Body of pancreas (tissue), 4 donors: ENCODE data around the gene RSPRY1. TPM values are rescaled to one million over a fixed set of nuclear protein-coding genes. Genes with fewer than 3 reads are reported as not detected.
"Not testable (repeated sequence)": the region's sequence is repeated elsewhere in the genome, so short reads cannot be mapped to it uniquely, and the experiment has no call there.

ENCODE experiments used
- ATAC-seq: fragments of 150-250 bp; one replicate; pipeline ENCODE4 v1.9.1; 2016
- DNase-seq, 4 donors: peaks; one replicate each; pipeline ENCODE4 v3.0.0-alpha.2; 2019
- H3K27ac ChIP-seq, 4 donors: fragments of 200-600 bp; sonication (generic); 1 replicate in 3 of 4; 2 replicates in 1 of 4; pipeline versions ENCODE4 v1.5.1 to v1.6.1; 2016 to 2019; ENCODE audit warnings: mild to moderate bottlenecking in 1 of 4, mixed read lengths in 1 of 4, moderate library complexity in 1 of 4
- H3K27me3 ChIP-seq, 2 donors: fragments of 200-600 bp; sonication (generic); one replicate each; pipeline ENCODE4 v1.6.0; 2016; ENCODE audit warnings: mild to moderate bottlenecking in 1 of 2
- H3K36me3 ChIP-seq, 2 donors: fragments of 200-600 bp; sonication (generic); replicated peaks in 1 of 2; 2 replicates each; pipeline ENCODE4 v1.5.1; 2016; ENCODE audit warnings: low read depth in 2 of 2; ENCODE audit not compliant: insufficient read depth in 1 of 2
- H3K4me1 ChIP-seq: fragments of 200-600 bp; sonication (generic); one replicate; pipeline ENCODE4 v1.6.0; 2016
- H3K4me3 ChIP-seq, 2 donors: fragments of 200-600 bp; sonication (generic); 1 replicate in 1 of 2; 2 replicates in 1 of 2; pipeline ENCODE4 v1.5.1; 2016 to 2019
- H3K9me3 ChIP-seq, 3 donors: fragments of 200-600 bp; sonication (generic); 1 replicate in 2 of 3; 2 replicates in 1 of 3; pipeline ENCODE4 v1.5.1; 2016
- CTCF ChIP-seq, 7 experiments: fragments of 450-650 bp in 4 of 7; fragments of 200-600 bp in 3 of 7; sonication (generic) in 3 of 7; IDR thresholded peaks; one replicate each; pipeline ENCODE4 v1.5.1; 2016 to 2019; ENCODE audit warnings: antibody characterized with exemption in 7 of 7
- POLR2A ChIP-seq, 3 donors: fragments of 450-650 bp; IDR thresholded peaks; one replicate each; pipeline ENCODE4 v1.6.1; 2016; ENCODE audit warnings: antibody characterized with exemption in 3 of 3, mild to moderate bottlenecking in 2 of 3
- WGBS, 2 donors: methylation state at CpG; one replicate each; pipeline ENCODE4 v1.1.5; 2017; 5-methylcytosine and 5-hydroxymethylcytosine counted together
- intact Hi-C: fragments of 100-400 bp; cut with DNase I; formaldehyde crosslinking; loops from one replicate; pipeline ENCODE4 v1.15.1; 2023
- total RNA-seq, 2 donors: library from RNA; depleted of rRNA; stranded (reverse); fragments of >200 nt; gene quantifications; one replicate each; pipeline ENCODE4 v1.1.0, GENCODE V29; 2016

Gene RSPRY1
- total RNA-seq, 2 donors from 2014 or later: 13.8 to 31.4 TPM

DNA sequence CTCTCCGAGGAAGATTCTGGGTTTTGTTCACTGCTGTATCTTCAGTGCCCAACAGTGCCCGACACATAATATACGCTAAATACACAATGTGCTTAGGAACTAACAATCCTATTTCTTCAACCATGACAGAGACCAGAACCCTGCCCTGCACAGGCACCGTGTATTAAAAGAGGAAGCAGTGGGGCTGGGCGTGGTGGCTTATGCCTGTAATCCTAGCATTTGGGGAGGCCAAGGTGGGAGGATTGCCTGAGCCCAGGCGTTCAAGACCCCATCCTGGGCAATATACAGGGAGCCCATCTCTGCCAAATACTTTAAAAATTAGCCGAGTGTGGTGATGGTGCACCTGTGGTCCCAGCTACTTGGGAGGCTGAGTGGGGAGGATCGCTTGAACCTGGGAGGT, 78.3 kb downstream of the RSPRY1 start:
- no peaks in the 10 kb centered on the region for H3K36me3 ChIP-seq
- peaks cover 69% of the 10 kb centered on the region for H3K4me1 ChIP-seq
- intact Hi-C loops: no loop called here
- H3K27ac ChIP-seq: peak overlapping the region; percentile 85 to 93 (median 88)
- H3K4me3 ChIP-seq: no peak overlapping the region
- 76 to 79% methylated on average over 7 to 8 of the region's 8 CpGs for WGBS, 2 donors
- no peak for ATAC-seq
- TF ChIP-seq CTCF (IDR thresholded peaks at IDR 0.05) (no peak), POLR2A (IDR thresholded peaks at IDR 0.05) (no peak)
- no peak for DNase-seq
- no peaks in the 10 kb centered on the region for H3K27me3 ChIP-seq
- H3K9me3 ChIP-seq: no peaks in the 10 kb centered on the region

GRCh38 chr16:57264950-57265371, 78.8 kb downstream of the RSPRY1 start:
- Histone ChIP-seq H3K4me1 (peaks cover 75% of the 10 kb centered on the region), H3K9me3 (no peaks in the 10 kb centered on the region), H3K4me3 (no peak overlapping the region), H3K27ac (peak overlapping the region; percentile 85 to 93 (median 88)), H3K27me3 (no peaks in the 10 kb centered on the region), H3K36me3 (no peaks in the 10 kb centered on the region)
- DNase-seq (peak; percentile 91 to 96 (median 94)), ATAC-seq (peak; percentile 80)
- 11 to 20% methylated on average over 9 to 11 of the region's 11 CpGs for WGBS, 2 donors
- intact Hi-C loops: no loop called here
- TF ChIP-seq POLR2A (IDR thresholded peaks at IDR 0.05): peak; percentile 12 to 54 (median 51)
- peak in 2 of 7 experiments; percentile 12 to 41 for TF ChIP-seq CTCF (IDR thresholded peaks at IDR 0.05)

DNA sequence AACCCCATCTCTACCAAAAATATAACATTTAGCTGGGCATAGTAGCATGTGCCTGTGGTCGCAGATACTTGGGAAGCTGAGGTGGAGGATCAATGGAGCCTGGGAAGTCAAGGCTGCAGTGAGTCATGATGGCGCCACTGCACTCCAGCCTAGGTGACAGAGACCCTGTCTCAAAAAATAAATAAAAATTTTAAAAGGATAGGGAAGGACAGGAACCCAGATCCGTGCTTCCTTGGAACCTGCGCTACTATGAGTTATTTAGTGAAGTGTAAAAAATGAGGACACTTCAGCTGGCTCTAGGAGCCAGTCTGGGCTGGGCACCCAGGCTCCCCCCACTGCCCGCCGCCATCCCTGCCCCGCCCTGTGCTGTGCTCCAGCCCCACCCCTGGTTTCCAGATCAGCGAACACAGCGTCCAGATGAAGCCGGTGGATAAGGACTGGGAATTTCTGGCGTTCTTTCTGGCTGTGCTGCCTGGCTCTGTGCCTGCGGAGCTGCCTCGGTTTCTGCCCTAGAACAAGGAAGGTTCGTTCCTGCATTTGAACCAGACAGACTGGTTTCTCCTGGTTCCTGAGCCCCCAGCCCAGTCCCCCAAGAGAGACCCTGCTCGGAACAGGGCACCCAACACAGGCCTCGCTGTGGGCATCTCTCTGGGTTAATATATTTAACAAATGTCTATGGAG, 79.9 kb downstream of the RSPRY1 start:
- TF ChIP-seq POLR2A (IDR thresholded peaks at IDR 0.05): no peak
- no peak for TF ChIP-seq CTCF (IDR thresholded peaks at IDR 0.05)
- peak; percentile 81 for ATAC-seq
- DNase-seq: peak; percentile 90 to 95 (median 94)
- 10% methylated on average over 16 of the region's 16 CpGs for WGBS, 2 donors
- H3K9me3 ChIP-seq: no peaks in the 10 kb centered on the region
- H3K36me3 ChIP-seq: no peaks in the 10 kb centered on the region
- no peaks in the 10 kb centered on the region for H3K27me3 ChIP-seq
- H3K27ac ChIP-seq: peak overlapping the region; percentile 85 to 93 (median 88)
- intact Hi-C loops: no loop called here
- no peak overlapping the region for H3K4me3 ChIP-seq
- peaks cover 85% of the 10 kb centered on the region for H3K4me1 ChIP-seq

- DNase-seq (peak; percentile 59 to 80 (median 72)), ATAC-seq (peak; percentile 43)
- Histone ChIP-seq H3K4me1 (peaks cover 91% of the 10 kb centered on the region), H3K27me3 (no peaks in the 10 kb centered on the region), H3K4me3 (no peak overlapping the region), H3K27ac (peak overlapping the region; percentile 85 to 93 (median 88)), H3K36me3 (no peaks in the 10 kb centered on the region), H3K9me3 (no peaks in the 10 kb centered on the region)
- intact Hi-C loops: no loop called here
- WGBS, 2 donors: 11 to 27% methylated on average over 6 of the region's 6 CpGs
- TF ChIP-seq POLR2A (IDR thresholded peaks at IDR 0.05) (no peak), CTCF (IDR thresholded peaks at IDR 0.05) (no peak)
Measured at GRCh38 chr16:57266531-57267260, 80.6 kb downstream of the RSPRY1 start.

DNA sequence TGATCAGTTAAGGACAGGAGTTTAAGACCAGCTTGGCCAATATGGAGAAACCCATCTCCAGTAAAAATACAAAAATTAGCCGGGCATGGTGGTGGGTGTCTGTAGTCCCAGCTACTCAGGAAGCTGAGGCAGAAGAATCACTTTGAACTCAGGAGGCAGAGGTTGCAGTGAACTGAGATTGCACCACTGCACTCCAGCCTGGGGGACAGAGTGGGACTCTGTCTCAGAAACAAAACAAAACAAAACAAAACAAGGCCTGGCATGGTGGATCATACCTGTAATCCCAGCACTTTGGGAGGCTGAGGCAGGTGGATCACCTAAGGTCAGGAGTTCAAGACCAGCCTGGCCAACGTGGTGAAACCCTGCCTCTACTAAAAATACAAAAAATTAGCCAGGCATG, 81.2 kb downstream of the RSPRY1 start:
- H3K4me1 ChIP-seq: peaks cover 96% of the 10 kb centered on the region
- H3K27ac ChIP-seq: peak overlapping the region in 3 of 4 donors; percentile 85 to 93 (median 90)
- intact Hi-C loops, ATAC-seq, DNase-seq, H3K36me3 ChIP-seq, H3K9me3 ChIP-seq, H3K27me3 ChIP-seq, H3K4me3 ChIP-seq: not testable (repeated sequence)
- WGBS, 2 donors: 40 to 52% methylated on average over 2 of the region's 2 CpGs
